Osteoblast (primary cell): Measurements from ENCODE around the gene MATN1. TPM values are rescaled to one million over a fixed set of nuclear protein-coding genes. Genes with fewer than 3 reads are reported as not detected.

Experiments
- DNase-seq: peaks from one replicate; pipeline ENCODE4 v3.0.0; 2011; ENCODE audit warnings: low spot score, mixed read lengths; ENCODE audit not compliant: insufficient read length; ENCODE audit errors: missing footprints
- H2AFZ ChIP-seq: 2 replicates; pipeline ENCODE4 v1.6.0; 2011; ENCODE audit warnings: mild to moderate bottlenecking, low read length
- H3K27ac ChIP-seq: 2 replicates; pipeline ENCODE4 v1.5.1; 2011; ENCODE audit warnings: mild to moderate bottlenecking, low read depth, low read length, moderate library complexity
- H3K27me3 ChIP-seq: 2 replicates; pipeline ENCODE4 v1.6.0; 2012; ENCODE audit warnings: mild to moderate bottlenecking, control low read depth, inconsistent platforms, low read length, moderate library complexity; ENCODE audit not compliant: insufficient read depth
- H3K36me3 ChIP-seq: 2 replicates; pipeline ENCODE4 v1.5.1; 2011; ENCODE audit warnings: mild to moderate bottlenecking, low read length, control low read depth, moderate library complexity; ENCODE audit not compliant: insufficient read depth
- H3K4me1 ChIP-seq: 2 replicates; pipeline ENCODE4 v1.5.1; 2011; ENCODE audit warnings: mild to moderate bottlenecking, low read length, control low read depth, moderate library complexity; ENCODE audit not compliant: insufficient read depth
- H3K4me2 ChIP-seq: 2 replicates; pipeline ENCODE4 v1.6.0; 2011; ENCODE audit warnings: mild to moderate bottlenecking, low read length; ENCODE audit not compliant: insufficient read depth
- H3K4me3 ChIP-seq: fragments of 200-600 bp; sonication (generic); 3 replicates; pipeline ENCODE4 v1.5.1; 2012; ENCODE audit warnings: mild to moderate bottlenecking, low read length, inconsistent platforms; ENCODE audit not compliant: insufficient read depth
- H3K79me2 ChIP-seq: 2 replicates; pipeline ENCODE4 v1.6.0; 2012; ENCODE audit warnings: mild to moderate bottlenecking, low read length, control low read depth, inconsistent platforms; ENCODE audit not compliant: insufficient read depth
- H3K9me3 ChIP-seq: 2 replicates; pipeline ENCODE4 v1.5.1; 2011; ENCODE audit warnings: low read depth, low read length, control low read depth
- H4K20me1 ChIP-seq: 2 replicates; pipeline ENCODE4 v1.6.0; 2012; ENCODE audit warnings: mild to moderate bottlenecking, low read length, control low read depth; ENCODE audit not compliant: insufficient read depth
- total RNA-seq: library from RNA; depleted of rRNA; stranded (reverse); fragments of >200 nt; gene quantifications from 2 replicates; pipeline ENCODE4 v1.2.3, GENCODE V29; 2012
- TF ChIP-seq, protein P1 (sequence below): IDR thresholded peaks from 2 replicates; pipeline ENCODE4 v1.5.1; 2011; ENCODE audit warnings: mild to moderate bottlenecking, low read depth, low read length, moderate library complexity; ENCODE audit errors: extremely low read depth

MATN1 gene
- total RNA-seq, 1 donor, result not detected

GRCh38 chr1:30756545-30757351, 33.4 kb upstream of the MATN1 start:
- peak overlapping the region; percentile 86 for H3K27ac ChIP-seq
- peak overlapping the region; percentile 48 for H3K4me3 ChIP-seq
- H3K9me3 ChIP-seq, result no peaks in the 10 kb centered on the region
- no peaks in the 10 kb centered on the region for H4K20me1 ChIP-seq
- no peaks in the 10 kb centered on the region for H3K36me3 ChIP-seq
- DNase-seq, result peak; percentile 98
- TF ChIP-seq, protein P1, sequence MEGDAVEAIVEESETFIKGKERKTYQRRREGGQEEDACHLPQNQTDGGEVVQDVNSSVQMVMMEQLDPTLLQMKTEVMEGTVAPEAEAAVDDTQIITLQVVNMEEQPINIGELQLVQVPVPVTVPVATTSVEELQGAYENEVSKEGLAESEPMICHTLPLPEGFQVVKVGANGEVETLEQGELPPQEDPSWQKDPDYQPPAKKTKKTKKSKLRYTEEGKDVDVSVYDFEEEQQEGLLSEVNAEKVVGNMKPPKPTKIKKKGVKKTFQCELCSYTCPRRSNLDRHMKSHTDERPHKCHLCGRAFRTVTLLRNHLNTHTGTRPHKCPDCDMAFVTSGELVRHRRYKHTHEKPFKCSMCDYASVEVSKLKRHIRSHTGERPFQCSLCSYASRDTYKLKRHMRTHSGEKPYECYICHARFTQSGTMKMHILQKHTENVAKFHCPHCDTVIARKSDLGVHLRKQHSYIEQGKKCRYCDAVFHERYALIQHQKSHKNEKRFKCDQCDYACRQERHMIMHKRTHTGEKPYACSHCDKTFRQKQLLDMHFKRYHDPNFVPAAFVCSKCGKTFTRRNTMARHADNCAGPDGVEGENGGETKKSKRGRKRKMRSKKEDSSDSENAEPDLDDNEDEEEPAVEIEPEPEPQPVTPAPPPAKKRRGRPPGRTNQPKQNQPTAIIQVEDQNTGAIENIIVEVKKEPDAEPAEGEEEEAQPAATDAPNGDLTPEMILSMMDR, result no peak
- peaks cover 2% of the 10 kb centered on the region for H3K27me3 ChIP-seq
- H3K4me2 ChIP-seq, result peak overlapping the region; percentile 76
- H3K79me2 ChIP-seq, result no peaks in the 10 kb centered on the region
- peaks cover 26% of the 10 kb centered on the region for H3K4me1 ChIP-seq
- peak overlapping the region; percentile 70 for H2AFZ ChIP-seq

- no peak overlapping the region for H2AFZ ChIP-seq
- H3K79me2 ChIP-seq, result no peaks in the 10 kb centered on the region
- peak overlapping the region; percentile 86 for H3K27ac ChIP-seq
- H4K20me1 ChIP-seq, result no peaks in the 10 kb centered on the region
- H3K27me3 ChIP-seq, result peaks cover 2% of the 10 kb centered on the region
- no peak overlapping the region for H3K4me3 ChIP-seq
- H3K4me1 ChIP-seq, result peaks cover 20% of the 10 kb centered on the region
- DNase-seq, result no peak
- no peaks in the 10 kb centered on the region for H3K36me3 ChIP-seq
- TF ChIP-seq, protein P1, result no peak
- H3K9me3 ChIP-seq, result no peaks in the 10 kb centered on the region
- H3K4me2 ChIP-seq, result peak overlapping the region; percentile 76
These were observed 32.8 kb upstream of the MATN1 start for GRCh38 chr1:30756206-30756544.

GRCh38 chr1:30755746-30756145, 32.4 kb upstream of the MATN1 start:
- DNase-seq, result no peak
- TF ChIP-seq, protein P1, result no peak
- no peak overlapping the region for H3K4me3 ChIP-seq
- no peaks in the 10 kb centered on the region for H3K36me3 ChIP-seq
- peaks cover 2% of the 10 kb centered on the region for H3K27me3 ChIP-seq
- H3K79me2 ChIP-seq, result no peaks in the 10 kb centered on the region
- no peak overlapping the region for H2AFZ ChIP-seq
- no peaks in the 10 kb centered on the region for H4K20me1 ChIP-seq
- no peak overlapping the region for H3K4me2 ChIP-seq
- peaks cover 19% of the 10 kb centered on the region for H3K4me1 ChIP-seq
- H3K9me3 ChIP-seq, result no peaks in the 10 kb centered on the region
- H3K27ac ChIP-seq, result no peak overlapping the region

- Histone ChIP-seq H3K4me3 (no peak overlapping the region), H3K27me3 (peaks cover 2% of the 10 kb centered on the region), H4K20me1 (no peaks in the 10 kb centered on the region), H3K27ac (no peak overlapping the region), H3K36me3 (no peaks in the 10 kb centered on the region), H3K9me3 (no peaks in the 10 kb centered on the region), H3K79me2 (no peaks in the 10 kb centered on the region), H3K4me1 (peaks cover 19% of the 10 kb centered on the region), H3K4me2 (no peak overlapping the region), H2AFZ (no peak overlapping the region)
- no peak for DNase-seq
- TF ChIP-seq, protein P1, result no peak
These were observed 31.9 kb upstream of the MATN1 start for GRCh38 chr1:30755334-30755733.
